Activated T-cell treated with anti-CD3 and anti-CD28 coated beads for 4 hours (primary cell): ENCODE results near the gene TAF1C.
"Not testable (repeated sequence)": the region's sequence is repeated elsewhere in the genome, so short reads cannot be mapped to it uniquely, and the experiment has no call there.

Source experiments
- DNase-seq: peaks from one replicate; pipeline ENCODE4 v3.0.0-alpha.2; 2020

TAF1C gene

DNA sequence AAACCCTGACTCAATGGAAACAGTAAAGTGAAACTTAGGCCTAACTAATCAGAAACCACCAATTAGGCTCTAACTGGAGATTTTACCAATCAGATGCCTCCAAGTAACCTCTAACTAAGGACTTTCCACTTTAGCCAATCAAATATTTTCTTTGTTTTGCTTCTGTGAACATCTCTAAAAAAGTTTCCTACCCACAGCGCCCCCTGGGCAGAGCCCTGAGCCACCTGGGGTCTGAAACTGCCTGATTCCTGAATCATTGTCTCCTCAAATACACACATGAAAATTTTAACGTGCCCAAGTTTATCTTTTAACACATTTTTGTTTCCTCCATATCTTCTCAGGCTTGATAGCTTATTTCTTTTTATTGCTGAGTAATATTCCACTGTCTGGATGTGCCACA is 23.1 kb upstream of the TAF1C start:
- DNase-seq, result no peak

DNA sequence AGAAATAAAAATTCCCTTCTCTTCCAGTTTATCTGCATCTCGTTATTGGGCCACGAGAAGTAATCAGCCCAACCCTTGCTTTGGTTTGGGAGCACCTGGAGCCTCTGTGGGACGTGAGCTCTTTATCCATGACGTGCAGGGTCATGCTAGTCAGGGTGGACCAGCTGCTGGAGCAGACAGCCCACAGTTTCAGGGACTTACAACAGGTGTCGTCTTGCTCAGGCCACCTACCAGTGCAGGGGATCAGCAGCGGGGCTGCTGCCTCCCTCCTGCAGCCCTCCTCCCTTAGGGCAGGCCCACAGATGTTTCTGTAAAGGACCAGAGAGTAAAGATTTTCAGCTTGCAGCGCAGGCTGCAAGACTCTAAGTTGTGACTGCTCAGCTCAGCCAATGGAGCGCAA is 21.0 kb upstream of the TAF1C start:
- DNase-seq, result no peak

DNA sequence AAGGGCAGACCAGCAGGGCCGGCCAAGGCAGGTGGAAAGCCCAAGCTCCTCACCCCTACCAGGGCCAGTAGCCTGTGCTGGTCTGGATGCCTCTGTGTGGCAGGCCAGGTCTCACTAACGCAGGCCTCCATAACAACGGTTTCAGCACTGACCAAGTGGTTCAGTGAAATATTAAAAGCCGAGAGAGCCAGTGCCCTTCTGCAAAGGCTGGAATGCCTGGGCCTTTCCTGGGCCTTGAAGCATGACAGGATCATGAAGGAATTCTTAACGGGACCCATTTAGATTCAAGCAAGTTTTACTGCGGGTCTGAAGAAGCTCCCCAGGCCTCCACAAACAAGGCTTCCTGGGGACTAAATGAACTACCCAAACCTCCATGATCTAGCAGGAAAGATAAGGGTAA is 20.4 kb upstream of the TAF1C start:
- no peak for DNase-seq

DNA sequence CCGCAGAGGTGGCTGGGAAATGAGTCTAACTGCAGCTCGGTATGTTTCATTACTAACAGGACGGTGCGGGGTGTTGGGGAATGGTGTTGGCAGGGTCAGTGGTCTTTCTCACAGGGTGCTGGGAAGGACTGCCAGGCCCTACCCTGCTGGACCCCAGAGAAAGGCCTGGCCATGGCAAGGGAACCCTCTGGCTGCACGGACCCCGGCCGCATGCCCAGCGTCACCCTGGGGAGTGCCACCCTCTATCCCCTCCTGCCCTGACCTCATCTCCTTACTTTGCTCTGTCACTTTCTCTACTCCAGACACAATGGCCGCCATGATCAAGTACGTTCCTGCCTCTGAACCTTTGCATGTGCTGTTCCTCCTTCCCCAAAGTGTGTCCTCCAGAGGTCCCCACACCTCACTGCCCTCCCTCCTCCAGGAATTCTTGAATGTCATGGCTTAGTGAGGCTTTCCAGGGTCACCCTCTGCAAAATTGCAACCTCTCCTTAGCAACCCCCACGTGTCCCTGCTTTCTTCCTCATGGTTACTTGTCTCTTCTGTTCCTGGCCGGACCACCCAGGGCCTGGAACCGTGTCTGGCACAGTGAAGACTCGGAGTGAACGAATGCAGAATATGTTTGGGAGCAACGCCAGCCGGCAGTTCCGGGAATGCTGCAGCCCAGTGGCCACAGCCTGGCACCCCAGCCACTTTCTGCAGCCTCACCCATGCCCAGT is 19.3 kb upstream of the TAF1C start:
- no peak for DNase-seq

DNA sequence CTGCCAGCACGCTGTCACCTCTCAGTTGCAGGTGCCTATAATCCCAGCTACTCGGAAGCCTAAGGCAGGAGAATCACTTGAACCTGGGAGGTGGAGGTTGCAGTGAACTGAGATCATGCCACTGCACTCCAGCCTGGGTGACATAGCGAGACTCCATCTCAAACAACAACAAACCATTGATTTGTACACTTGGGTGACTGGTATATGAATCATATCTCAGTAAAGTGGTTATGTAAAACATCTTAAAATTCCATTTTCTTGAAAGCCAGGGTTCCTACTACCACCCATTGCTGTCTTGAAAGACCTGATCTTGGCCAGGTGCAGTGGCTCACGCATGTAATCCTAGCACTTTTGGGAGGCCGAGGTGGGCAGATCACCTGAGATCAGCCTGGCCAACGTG is 18.3 kb upstream of the TAF1C start:
- not testable (repeated sequence) for DNase-seq

DNA sequence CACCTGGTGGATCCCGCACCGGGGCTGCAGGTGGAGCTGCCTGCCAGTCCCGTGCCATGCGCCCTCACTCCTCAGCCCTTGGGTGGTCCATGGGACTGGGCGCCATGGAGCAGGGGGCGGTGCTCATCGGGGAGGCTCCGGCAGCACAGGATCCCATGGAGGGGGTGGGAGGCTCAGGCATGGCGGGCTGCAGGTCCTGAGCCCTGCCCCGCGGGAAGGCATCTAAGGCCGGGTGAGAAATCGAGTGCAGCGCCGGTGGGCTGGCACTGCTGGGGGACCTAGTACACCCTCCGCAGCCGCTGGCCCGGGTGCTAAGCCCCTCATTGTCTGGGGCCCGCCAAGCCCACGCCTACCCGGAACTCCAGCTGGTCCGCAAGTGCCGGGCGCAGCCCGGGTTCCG is 17.7 kb upstream of the TAF1C start:
- not testable (repeated sequence) for DNase-seq

DNA sequence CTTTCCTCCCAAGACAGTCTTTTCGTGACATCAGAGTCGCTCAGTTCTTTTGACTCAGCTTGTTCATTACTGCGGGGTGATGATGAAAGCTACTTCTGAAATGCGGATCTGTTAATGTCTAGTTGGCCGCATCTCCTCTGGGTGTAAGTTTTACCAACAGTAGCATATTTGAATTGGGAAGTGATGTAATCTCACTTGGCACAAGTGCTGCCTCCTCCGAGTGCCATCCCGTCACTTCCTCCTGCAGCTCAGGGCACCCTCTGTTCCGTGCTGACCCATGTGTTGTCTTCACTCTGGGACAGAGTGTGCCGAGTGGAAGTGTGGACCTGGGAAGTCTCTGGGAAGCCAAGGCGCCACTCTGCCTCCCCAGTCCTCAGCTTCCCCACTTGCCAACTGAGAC is 13.0 kb upstream of the TAF1C start:
- DNase-seq, result no peak

DNA sequence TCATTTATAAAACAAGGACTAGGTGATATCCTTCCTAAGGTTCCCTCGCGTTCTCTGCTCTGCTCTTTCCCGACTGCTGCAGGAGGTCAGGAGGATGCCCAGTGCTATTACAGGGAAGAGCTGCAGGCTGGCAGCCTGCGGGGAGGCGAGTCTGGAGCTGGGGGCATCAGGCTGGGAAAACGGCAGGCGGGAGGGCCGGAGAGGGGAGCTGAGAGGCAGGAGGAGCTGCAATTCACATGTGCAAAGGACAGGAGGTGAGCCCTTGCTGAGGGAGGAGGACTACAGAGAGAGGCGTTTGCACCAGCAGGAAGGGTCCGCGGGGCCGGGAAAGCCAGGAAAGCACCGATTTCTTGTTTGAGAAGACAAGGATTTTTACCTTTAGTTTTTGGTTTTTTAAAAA is 12.2 kb upstream of the TAF1C start:
- DNase-seq, result no peak

DNA sequence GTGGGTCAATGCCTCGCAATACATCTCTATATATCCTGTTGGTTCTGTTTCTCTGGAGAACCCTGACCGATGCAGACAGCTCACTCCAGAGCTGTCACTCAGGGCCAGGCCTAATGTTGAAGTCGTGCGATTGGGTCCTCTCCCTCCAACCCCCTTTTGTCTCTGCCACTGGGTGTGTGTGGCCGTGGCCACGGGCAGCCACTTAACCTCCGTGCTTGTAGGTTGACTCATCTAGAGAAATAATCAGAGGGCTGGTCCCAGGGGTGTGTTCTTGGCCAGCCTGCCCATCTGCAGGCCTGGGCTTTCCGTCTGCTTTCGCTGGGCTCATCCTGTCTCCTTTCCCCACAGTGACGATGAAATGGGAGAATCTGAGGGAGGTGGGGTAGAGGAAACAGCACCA is 11.5 kb upstream of the TAF1C start:
- DNase-seq, result no peak

GRCh38 chr16:84197466-84198128 is 10.7 kb upstream of the TAF1C start:
- no peak for DNase-seq

DNA sequence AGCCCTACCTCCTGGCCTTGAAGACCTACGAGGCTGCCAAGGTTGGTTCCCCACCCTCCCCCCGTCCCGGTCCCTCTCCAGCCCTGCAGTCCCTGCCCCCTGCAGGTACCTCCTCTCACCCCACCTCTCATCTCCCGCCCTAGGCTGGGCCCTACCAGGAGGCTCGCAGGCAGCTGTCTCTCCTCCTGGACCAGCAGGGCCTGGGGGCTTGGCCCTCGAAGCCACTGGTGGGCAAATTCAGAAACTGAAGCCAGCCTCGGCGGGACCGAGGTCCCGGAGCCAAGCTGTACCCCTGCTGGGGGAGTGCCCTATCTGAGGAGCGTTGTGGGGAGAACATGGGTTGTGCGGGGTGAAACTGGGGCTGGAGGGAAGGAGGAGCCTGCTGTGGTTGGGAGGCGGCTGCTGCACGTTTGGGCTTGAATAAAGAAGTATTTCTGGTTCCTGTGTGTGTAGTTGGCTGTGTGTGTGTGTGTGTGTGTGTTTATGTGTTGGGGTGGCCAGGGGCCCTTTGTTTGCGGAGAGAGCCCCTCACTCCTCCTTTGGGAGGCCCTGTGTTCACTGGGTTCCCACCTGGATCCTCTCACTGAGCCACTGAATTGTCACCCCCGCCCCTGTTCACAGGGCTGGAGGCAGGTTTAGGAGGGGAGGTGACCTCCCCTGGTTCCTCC is 10.0 kb upstream of the TAF1C start:
- no peak for DNase-seq

DNA sequence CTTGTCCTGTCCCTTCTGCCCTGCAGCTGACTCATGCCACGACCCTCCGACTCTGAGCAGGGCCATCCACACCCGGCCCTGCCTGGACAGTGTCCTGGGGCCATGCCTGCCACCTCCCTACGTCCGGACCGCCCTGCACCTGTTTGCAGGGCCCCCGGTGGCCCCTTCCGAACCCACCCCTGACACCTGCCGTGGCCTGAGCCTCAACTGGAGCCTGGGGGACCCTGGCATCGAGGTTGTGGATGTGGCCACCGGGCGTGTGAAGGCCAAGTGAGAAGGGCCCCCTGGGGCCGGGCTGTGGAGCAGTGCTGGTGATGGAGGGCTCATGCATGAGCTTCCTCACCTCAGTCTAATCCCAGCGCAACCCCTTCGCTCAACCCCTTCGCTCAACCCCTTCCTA is 9.2 kb upstream of the TAF1C start:
- DNase-seq, result no peak

DNA sequence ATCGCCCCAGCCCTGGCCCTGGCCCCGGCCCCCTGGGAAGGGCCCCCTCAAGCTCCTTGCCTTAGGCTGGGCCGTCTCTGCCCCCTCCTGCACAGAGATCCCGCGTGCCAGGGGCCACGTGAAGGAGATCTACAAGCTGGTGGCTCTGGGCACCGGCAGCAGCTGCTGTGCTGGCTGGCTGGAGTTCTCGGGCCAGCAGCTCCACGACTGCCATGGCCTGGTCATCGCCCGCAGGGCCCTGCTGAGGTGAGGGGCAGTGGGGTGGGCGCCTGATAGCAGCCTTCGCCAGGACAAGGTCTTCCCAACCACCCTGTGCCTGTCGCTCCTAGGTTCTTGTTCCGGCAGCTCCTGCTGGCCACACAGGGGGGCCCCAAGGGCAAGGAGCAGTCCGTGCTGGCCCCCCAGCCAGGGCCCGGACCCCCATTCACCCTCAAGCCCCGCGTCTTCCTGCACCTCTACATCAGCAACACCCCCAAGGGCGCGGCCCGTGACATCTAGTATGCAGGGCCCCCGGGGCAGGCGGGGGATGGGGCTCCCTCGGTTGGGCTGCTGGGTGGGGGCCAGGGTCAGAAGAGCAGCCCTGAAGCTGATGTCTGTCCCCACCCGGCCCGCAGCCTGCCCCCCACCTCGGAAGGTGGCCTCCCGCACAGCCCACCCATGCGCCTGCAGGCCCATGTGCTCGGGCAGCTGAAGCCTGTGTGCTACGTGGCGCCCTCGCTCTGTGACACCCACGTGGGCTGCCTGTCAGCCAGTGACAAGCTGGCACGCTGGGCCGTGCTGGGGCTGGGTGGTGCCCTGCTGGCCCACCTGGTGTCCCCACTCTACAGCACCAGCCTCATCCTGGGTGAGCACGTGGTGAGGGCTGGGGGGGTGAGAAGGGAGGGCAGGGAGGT is 8.6 kb upstream of the TAF1C start:
- no peak for DNase-seq

DNA sequence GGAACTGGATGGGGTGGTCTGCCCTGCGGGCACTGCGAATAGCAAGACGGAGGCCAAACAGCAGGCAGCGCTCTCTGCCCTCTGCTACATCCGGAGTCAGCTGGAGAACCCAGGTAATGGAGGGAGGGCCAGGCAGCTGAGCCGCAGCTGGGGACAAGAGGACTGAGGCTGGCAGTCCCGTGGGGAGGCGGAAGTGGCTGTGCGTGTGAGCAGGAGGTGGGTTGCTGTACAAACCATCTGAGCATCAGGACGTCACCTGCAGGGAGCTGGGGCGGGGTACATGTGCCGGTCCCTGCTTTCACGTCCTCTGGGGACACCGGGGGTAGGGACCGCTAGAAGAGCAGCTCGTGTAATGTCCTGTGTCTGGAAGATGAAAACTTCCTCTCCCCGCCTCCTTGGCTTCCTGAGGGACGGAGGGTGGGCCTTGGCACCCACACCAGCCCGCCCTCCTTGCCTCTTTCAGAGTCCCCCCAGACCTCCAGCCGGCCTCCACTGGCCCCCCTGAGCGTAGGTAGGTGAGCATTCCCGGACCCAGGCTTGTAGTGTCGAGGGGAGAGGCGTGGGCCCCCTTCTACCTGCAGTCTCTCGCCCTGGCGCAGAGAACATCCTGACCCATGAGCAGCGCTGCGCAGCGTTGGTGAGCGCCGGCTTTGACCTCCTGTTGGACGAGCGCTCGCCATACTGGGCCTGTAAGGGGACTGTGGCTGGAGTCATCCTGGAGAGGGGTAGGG is 7.8 kb upstream of the TAF1C start:
- DNase-seq, result peak; percentile 13

GRCh38 chr16:84194018-84194417 is 7.2 kb upstream of the TAF1C start:
- DNase-seq, result no peak

GRCh38 chr16:84193480-84193879 is 6.6 kb upstream of the TAF1C start:
- no peak for DNase-seq

GRCh38 chr16:84191466-84191865 is 4.6 kb upstream of the TAF1C start:
- DNase-seq, result no peak

GRCh38 chr16:84190731-84191388 is 4.0 kb upstream of the TAF1C start, which contains the start of gene ADAD2:
ADAD2 (plus strand) TSS chr16:84191157; CDS start chr16:84191231, 74 bp downstream.
- no peak for DNase-seq

DNA sequence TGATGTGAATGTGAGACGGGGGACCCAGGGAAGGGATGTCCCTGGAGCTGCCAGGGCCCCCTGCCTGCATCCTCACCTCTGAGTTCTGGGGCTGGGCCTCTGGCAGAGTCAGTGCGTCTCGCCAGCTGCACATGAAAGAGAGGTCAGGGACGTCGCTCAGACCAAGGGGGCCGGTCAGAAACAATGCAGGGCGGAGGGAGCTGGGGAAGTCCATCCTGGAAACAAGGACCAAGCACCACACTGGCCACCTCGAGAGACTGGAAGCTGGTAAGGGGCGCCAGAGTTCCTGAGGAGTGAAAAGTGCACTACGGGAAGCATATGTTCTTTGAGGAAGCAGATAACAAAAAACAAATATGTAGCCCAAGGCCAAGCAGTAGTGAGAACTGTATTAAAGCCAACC is 2.1 kb downstream of the TAF1C start:
- no peak for DNase-seq

DNA sequence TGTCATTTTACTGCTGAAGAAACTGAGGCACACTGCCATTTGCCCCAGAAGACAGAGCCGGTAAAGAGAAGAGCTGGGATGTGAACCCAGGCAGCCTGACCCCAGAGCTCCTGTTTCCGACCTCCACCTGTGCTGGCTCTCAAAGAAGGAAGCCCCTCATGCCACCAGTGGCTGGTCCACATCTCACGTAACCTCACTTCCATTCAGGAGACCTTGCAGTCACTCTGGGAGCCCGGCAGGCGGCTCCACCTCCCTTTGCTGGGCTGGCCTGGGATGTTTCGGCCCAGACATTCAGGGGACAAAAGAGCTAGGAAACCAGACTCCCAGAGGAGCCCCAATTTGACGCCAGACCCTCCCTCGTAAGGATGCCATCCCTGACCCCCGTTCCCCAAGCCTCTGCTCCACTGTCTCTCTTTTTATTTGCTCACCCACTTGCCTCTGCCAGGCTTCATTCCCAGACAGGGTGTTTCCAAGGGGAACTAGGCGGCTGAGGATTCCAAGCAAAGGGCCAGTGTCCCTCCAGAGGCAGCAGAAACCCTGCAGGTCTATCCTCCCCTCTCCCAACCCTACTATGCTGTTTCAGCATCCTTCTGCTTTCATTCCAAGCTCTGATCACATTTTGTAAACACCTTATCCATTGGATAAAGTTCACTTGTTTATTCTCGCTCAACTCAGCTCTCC is 2.8 kb downstream of the TAF1C start:
- DNase-seq, result no peak

- no peak for DNase-seq
Measured at GRCh38 chr16:84183572-84183875, 3.3 kb downstream of the TAF1C start.
